HG03139 (cell line): Measurements from ENCODE around the gene ME2.
"Not testable (repeated sequence)": the region's sequence is repeated elsewhere in the genome, so short reads cannot be mapped to it uniquely, and the experiment has no call there.

Source experiments
- ATAC-seq: cut with Tn5 transposase; IDR thresholded peaks from one replicate; pipeline ENCODE4 v1.9.1; 2021; ENCODE audit not compliant: unreplicated experiment

The ME2 gene

DNA sequence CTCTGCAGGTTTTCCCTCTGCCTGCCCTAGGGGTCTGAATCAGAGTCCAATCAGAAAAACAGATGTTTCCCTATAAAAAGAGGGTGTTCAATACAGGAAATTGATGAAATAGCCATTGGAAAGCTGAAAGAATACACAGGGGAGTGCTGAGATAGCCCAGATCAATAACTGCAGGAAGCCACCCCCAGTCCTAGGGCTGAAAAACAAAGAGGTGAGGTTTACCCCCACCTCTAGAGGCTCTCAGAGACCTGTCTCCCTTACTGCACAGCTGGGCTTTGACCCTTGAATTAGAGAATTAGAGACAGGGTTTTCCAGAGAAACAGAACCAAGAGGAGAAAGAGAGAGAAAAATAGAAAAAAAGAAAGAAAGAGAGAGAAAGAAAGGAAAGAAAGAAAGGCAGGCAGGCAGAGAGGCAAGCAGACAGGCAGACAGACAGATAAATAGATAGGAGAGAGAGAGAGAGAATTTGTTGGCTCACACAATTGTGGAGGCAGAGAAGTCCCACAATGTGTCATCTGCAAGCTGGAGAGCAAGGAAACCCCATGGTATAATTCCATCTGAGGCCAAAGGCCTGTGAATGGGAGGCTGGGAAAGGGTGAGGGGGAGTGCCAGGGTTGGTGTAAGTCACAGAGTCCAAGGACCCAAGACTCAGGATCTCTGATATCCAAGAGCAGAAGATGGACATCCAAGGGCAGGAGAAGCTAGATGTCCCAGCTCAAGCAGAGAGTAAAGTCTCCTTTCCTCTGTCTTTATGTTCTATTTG is 18.9 kb upstream of the ME2 start:
- no peak for ATAC-seq

DNA sequence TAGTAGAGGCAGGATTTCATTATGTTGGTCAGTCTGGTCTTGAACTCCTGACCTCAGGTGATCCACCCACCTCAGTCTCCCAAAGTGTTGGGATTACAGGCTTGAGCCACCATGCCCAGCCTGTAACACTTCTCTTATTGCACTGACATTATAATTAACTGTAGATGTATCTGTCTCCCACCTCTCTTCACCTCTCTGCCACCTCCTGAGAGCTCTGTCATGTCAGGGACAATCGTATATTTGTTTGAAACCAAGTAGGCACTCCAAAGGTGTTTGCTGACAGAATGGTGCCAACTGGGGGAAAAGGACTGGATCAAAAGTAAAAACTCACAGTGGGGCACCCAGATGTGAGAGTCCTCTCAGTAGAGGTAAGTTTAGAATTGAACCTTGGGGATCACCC is 17.3 kb upstream of the ME2 start:
- ATAC-seq: no peak

DNA sequence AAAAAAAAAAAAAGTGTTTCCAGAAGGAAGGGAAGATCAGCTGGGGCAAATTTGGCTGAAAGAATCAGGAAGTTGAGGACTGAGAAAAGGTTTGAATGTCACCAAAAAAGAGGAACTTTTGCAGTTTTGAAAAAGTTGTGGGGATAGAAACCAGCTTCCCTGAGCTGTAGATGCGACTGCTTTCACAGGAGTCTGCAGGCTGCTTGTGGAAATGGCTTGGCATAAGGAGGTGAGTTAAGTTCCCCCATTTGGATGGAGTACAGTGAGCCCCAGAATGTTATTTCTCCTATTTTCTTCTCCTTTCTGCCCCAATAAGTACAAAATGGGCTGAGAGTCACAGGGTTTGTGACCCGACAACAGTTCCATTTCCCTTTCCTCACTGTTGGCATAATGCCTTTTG is 16.5 kb upstream of the ME2 start:
- ATAC-seq: no peak

DNA sequence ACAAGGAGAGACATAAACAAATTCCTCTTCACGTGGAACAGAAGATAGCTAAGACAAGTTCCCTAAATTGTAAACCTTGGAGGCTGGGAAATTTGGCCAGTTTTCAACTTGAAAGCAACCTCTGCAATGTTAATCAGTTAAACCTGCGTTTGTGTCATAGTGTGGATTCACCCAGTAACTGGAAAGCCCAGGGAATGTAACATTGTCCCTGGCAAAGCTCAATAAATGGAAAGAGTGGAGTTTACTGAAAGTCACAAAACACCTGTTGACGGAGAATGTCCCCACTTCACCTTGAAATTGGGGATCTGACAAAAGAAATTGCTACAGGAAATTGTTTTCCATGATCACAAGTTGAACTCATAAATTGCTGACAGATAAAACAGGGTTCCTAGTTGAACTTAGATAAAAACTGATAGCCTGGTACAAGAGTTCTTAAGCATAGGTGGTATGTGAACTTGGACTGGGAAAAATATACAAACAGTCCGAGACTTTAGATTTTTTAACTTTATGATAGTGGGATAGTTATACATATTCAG is 15.0 kb upstream of the ME2 start:
- no peak for ATAC-seq

DNA sequence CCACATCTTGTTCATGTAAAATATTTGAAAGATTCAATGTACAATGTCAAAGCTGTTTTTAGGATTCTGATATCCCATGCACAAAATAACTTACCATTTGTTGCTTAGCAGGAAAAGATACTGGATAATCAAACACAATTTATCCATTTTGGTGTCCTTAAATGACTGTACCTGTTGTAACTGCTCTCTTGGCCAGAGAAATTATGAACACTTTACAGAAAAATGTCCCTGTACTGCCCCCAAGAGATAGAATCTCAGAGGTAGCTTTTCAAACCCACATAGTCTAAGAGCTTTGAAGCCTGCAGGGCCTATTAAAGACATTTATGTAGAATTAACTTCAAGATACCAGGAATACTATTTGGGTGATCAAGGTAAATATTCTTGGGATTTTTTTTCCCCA is 12.2 kb upstream of the ME2 start:
- no peak for ATAC-seq

DNA sequence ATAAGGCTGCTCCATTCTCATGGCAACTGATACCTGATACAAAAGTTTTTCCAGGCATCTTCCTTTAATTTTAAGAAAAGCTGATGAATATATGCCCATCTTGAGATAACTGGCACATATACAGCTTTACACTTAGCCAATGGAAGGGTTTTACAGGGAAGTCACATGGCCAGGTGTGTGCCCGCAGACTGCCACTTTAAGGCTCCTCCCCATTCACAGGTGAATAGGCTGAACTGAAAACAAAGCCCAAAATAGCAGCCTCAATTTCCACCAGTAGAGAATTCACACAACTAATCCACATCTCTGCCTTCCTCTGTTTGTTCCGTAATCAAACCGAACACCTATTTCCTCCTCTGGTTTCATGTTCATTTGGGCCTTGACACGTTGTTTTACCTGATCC is 9.8 kb upstream of the ME2 start:
- ATAC-seq: no peak

DNA sequence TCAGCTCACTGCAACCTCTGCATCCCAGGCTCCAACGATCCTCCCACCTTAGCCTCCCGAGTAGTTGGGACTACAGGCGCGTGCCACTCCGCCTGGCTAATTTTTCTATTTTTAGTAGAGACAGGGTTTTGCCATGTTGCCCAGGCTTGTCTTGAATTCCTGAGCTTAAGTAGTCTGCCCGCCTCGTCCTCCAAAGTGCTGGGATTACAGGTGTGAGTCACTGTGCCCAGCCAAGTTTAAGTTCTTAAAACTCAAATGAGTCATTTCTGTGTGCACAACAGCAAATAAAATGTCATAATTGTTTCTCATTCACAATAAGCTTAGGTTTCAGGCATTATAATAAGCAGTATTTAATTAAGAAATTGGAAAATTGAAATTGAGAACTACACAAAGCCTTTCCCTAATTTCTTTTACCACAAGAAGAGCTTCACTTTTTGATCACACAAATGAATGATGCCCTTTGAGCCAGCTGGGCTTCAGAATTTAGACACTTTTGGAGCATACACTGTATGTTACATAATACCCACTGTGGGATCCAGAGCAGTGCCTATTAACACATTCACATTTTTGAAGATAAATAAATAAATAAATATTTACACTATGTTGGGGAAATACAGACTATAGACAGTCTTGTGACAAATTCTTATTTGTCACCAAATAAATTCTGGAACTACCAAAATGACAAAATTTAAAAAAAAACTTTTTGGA is 8.6 kb upstream of the ME2 start:
- ATAC-seq: no peak

DNA sequence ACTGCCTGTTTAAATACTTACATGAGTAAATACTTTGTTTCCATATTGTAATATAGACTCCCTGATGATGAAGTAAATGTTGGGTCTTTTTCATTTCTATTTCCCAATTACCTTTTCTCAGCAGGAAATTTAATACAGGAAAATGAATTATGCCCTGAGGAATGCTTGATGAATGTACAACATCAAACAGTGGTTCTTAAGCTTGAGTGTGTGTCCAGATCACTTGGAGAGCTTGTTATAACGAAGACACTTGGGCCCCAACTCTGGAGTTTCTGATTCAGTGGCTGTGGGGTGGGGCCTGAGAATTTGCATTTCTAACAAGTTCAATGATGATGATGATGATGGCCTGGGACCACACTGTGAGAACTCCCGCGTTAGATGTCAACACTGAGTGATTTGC is 7.1 kb upstream of the ME2 start:
- no peak for ATAC-seq

DNA sequence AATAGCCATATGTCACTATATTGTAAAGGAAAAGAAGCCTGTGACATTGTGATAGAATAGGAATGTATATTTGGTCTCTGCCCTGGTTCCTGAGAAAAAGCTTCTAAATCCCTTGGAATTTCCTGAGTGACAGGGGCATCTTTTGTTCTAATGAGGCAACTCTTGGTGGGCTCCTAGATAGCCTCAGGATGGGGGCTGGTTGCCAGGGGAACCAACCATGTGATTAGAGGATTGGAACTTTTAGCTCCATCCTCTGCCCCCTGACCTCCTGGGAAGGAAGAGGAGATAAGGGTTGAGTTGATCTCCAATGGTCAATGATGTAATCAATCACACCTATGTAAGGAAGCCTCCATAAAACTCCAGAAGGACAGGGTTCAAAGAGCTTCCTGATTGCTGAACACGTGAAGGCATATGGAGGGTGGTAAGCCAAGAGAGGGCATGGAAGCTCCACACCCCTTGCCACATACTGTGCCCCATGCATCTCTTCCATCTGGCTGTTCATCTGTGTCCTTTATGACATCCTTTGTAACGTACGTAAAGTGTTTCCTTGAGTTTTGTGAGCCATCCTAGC is 2.9 kb upstream of the ME2 start:
- no peak for ATAC-seq

DNA sequence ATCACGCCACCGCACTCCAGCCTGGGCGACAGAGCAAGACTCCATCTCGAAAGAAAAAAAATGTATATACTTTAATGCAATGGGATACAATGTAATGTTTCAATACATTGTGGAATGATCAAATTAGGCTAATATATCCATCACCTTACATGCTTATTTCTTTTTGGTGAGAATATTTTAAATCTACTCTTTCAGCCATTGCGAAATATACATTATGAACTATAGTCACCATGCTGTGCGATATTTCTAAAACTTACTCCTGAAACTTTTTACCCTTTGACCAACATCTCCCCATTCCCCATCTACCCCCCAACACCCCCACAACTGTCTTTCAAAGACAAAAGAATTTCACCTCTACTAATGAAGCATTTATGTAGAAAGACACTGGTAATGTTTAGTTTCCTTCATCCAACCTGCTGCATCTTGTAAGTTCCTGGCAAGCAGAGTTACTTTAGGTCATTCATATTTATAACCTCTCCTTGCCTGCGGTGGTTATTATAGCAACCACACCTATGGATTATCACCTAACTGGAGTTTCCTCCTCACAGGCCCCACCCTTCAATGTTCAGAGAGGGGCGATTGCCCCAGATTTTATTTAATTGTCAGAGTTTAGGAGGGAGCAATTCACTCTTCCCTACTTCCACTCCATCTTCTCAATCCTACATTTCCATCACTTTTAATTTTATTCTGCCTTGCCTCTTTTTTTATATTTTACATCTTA is 1.2 kb upstream of the ME2 start:
- ATAC-seq: no peak

DNA sequence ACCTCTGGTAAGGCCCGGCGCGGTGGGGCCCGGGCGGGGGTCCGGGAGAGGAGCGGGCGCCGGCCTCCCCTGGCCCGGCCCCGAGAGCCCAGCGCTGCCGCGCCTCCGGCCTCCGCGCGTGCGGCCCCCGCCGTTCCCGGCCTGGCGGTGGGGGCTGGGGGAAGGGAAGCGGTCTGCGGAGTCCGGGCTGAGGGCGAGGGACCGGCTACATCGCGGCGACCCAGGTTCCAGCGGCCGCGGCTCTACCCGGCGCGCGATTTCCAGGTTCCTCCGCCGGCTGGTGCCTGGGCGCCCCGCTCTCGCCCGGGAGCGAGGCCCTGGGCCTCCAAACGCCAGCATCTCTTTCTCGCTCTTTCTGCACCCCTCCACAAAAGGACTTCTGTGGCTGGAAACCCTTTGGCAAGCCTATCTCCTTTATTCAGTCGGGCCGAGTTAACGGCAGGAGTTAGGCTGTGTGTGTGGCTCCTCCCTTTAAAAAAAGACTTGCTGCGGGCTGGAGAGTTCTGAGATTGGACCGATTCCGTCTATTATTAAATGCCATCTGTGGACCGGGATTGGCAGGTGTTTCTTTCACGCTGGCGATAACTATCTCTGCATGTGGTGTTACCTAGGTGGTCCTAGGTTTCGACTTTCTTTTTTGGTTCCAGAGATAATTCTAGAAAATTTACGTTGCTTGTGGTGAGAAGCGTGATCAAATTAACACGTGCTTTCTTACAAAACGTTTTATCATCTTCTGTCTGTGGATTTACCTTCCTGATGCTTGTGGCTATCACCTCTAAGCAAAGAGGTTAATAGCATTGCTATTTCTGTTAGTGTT is 592 bp downstream of the ME2 start:
- ATAC-seq: peak; percentile 27

DNA sequence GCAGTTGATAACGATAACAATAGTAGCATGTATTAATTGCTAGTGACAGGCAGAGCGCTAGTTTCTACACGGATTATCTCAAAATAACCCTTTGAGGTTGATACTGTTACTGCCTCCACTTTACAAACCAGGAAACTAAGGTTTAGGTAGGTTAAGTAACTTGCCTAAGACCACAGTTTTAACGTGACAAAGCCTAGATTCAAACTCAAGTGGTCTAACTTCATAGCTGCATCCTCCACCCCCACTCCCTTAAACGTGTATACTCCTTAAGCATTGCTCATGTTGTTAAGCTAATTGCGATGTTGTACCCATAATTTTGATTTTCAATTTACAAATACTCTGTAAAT is 1.2 kb downstream of the ME2 start:
- no peak for ATAC-seq

DNA sequence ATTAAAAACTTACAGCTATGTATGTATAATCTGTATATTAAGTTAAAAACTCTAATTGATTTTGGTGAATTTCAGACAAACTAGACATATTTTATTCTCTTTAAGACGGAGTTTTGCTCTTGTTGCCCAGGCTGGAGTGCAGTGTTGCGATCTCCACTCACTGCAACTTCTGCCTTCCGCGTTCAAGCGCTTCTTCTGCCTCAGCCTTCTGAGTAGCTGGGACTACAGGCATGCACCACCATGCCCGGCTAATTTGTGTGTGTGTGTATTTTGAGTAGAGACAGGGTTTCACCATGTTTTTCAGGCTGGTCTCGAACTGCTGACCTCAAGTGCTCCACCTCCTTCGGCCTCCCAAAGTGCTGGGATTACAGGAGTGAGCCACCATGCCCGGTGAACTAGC is 2.0 kb downstream of the ME2 start:
- not testable (repeated sequence) for ATAC-seq

DNA sequence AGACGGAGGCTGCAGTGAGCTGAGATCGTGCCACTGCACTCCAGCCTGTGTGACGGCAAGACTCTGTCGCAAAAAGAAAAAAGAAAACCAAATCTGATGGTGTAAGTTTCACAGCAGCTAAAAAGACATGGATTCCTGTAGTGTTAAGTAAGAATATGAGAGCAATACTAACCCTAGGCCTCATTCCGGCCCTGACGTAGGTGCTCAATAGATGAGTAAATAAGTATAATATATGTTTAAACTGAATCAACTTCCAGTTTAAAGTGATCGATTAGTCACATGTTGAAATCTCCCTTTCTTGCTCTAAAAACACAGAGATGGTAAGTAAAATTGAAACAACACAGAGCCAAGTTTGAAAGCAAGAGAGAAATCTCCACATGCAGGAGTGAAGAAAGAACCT is 8.0 kb downstream of the ME2 start:
- no peak for ATAC-seq

DNA sequence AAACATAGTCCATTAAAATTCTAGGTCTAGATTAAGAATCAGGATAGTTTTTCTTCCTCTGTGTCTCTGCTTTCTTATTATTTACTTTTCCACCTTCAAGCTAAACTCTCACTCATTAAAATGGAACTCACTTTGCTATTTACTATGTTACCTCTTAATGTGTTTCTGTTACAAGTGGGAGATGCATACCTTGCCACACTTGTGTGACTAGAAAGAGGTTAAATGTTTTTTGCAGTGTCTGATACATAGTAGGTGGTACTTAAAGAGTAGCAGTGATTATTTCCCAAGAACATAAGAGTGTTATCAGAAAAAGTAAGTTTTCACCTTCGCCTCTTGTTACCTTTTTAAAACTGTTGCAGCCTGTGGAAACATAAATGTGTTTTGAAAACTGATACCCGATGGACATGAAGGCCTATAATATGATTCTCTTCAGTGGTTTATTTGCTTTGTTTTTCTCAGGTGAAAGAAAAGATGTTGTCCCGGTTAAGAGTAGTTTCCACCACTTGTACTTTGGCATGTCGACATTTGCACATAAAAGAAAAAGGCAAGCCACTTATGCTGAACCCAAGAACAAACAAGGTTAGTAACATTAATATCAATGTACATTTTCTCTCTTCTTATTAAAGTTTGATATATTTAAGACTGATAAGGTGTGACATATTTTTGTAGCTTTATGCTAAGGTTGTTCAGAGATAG is 16.6 kb downstream of the ME2 start:
- ATAC-seq: no peak

DNA sequence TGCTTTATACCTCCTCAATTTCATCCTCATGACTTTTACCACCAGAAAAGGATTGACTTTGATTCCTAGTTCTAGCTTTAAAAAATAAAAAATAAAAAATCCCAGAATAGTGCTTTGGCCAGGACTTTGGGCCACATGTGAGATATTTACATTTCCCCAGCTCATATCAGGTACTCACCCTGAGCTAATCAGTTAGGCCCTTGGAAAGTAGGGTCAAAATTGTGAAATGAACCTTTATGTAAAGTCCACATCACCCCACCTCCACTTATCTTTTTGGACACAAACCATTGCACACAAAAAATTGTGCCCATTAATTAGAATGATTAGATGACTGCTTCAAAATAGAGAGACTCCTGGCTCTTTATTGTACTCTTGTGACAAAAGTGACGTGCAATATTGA is 17.2 kb downstream of the ME2 start:
- ATAC-seq: no peak

DNA sequence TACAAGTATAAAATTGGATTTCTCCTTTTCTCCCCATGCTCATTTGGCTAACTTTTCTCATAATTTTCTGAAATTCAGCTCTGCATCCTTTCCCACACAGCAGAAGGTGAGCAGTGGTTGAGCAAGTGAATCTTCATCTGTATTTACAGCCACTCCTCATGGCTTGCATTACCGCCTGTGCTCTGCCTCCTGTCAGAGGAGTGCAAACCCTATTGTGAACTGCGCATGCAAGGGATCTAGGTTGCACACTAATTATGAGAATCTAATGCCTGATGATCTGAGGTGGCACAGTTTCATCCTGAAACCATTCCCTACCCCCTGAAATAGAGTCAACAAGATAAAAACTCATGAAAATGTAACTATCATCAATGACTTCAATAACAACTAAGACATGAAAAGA is 20.0 kb downstream of the ME2 start:
- no peak for ATAC-seq

DNA sequence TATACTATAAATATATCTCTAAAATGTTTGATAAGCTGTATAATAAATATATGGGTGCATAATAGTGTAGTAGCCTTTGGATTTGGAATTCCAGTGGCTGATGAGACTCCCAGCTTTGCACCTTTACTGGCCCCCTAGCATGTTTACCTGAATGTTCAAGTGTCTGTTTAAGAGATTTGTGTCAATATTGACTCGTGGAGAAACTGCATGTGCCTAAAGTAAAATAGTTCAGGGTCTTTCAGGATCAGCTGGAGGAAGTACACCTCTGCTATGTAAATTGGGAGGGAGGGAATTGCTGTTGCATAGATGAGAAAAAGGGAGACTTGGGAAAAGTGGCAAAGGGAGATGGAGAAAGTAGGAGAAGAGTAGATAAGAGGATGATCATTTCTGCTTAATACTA is 23.9 kb downstream of the ME2 start:
- ATAC-seq: no peak

DNA sequence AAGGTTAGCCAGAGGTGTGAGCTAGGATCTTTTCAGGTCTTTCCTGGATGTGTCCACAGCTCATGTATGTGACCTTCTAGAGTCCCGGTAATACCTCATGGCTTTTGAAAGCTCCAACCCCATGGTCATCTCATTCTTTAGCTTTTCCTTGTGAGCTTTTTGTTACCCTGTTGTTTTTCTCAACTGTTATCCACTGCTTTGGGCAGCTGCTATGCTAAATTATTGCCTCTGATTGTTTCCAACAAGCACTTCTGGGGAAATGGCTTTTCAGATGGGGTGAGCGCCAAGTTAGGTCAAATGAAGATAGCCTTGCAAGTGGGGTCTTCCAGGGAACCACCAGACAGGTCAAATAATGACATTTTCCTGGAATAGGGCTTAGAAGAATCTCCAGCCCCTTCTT is 27.9 kb downstream of the ME2 start:
- ATAC-seq: no peak

DNA sequence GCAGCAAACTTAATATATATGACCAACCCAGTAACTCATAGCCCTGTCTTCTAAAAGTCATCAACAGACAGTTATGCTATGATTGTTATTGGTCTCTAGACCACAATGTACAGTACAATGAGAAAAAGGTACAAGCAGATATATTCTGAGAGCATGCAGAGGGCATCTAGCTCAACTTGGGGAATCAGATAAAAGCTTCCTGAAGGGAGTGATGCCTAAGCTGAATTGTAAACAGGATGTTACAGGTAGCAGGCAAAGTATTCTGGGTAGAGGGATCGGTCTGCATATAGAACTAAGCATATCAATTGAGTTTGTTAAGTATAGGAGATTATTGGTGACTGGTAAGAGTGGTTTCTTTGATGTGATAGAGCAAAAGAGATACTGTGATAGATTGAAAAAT is 30.3 kb downstream of the ME2 start:
- no peak for ATAC-seq
